BJ (cell line): ENCODE measurements around the gene TMEM150B. TPM values are rescaled to one million over a fixed set of nuclear protein-coding genes. Genes with fewer than 3 reads are reported as not detected.

Source experiments
- CTCF ChIA-PET: fragments of 350-600 bp; formaldehyde crosslinking; extraction: SDS; loops from one replicate; lab custom pipeline; 2021; ENCODE audit warnings: antibody characterized with exemption, inconsistent platforms; lab: Yijun Ruan, JAX
- POLR2A ChIA-PET: fragments of 300-600 bp; sonication (Branson Sonifier 250); formaldehyde crosslinking; extraction: SDS; loops from one replicate; lab custom pipeline; 2021; ENCODE audit warnings: antibody characterized with exemption; lab: Charles Lee
- DNase-seq: peaks from one replicate; pipeline ENCODE4 v3.0.0-alpha.2; 2011; ENCODE audit warnings: low read depth
- H3K27me3 ChIP-seq: 2 replicates; pipeline ENCODE4 v1.6.0; 2011; ENCODE audit warnings: low read length; ENCODE audit not compliant: control insufficient read depth, insufficient read depth
- H3K36me3 ChIP-seq: 2 replicates; pipeline ENCODE4 v1.5.1; 2011; ENCODE audit warnings: low read length; ENCODE audit not compliant: control insufficient read depth, insufficient read depth
- H3K4me3 ChIP-seq: 2 replicates; pipeline ENCODE4 v1.5.1; 2011; ENCODE audit warnings: low read depth, mild to moderate bottlenecking, control low read depth, low read length
- polyA plus RNA-seq: library from polyadenylated mRNA; depleted of rRNA; stranded (reverse); fragments of >200 nt; gene quantifications from 2 replicates; pipeline ENCODE4 v1.2.3, GENCODE V29; 2011
- TF ChIP-seq, protein P1 (sequence below): IDR thresholded peaks from 2 replicates; pipeline ENCODE4 v1.5.1; 2011; ENCODE audit warnings: low read depth, mild to moderate bottlenecking, control low read depth, inconsistent platforms, low read length, moderate library complexity; ENCODE audit not compliant: insufficient read depth

TMEM150B gene
- polyA plus RNA-seq, 1 experiment = not detected

- Histone ChIP-seq H3K27me3 (no peaks in the 10 kb centered on the region), H3K36me3 (no peaks in the 10 kb centered on the region; the same call in 1 of the 2 replicates), H3K4me3 (no peak overlapping the region)
- CTCF ChIA-PET = no interaction called here
- TF ChIP-seq, protein P1, sequence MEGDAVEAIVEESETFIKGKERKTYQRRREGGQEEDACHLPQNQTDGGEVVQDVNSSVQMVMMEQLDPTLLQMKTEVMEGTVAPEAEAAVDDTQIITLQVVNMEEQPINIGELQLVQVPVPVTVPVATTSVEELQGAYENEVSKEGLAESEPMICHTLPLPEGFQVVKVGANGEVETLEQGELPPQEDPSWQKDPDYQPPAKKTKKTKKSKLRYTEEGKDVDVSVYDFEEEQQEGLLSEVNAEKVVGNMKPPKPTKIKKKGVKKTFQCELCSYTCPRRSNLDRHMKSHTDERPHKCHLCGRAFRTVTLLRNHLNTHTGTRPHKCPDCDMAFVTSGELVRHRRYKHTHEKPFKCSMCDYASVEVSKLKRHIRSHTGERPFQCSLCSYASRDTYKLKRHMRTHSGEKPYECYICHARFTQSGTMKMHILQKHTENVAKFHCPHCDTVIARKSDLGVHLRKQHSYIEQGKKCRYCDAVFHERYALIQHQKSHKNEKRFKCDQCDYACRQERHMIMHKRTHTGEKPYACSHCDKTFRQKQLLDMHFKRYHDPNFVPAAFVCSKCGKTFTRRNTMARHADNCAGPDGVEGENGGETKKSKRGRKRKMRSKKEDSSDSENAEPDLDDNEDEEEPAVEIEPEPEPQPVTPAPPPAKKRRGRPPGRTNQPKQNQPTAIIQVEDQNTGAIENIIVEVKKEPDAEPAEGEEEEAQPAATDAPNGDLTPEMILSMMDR = no peak
- no peak for DNase-seq
- POLR2A ChIA-PET = interaction anchor here (1.1 kb wide), 1 partner anchor 27 kb away, joined by 3 read pairs; the partner anchor contains the start of gene KMT5C
Observed at GRCh38 chr19:55366790-55367189, 41.6 kb upstream of the TMEM150B start.

GRCh38 chr19:55365964-55366363 lies 40.8 kb upstream of the TMEM150B start:
- H3K36me3 ChIP-seq = no peaks in the 10 kb centered on the region; the same call in 1 of the 2 replicates
- ChIA-PET POLR2A (interaction anchor here (1.1 kb wide), 1 partner anchor 26 kb away, joined by 3 read pairs; the partner anchor contains the start of gene KMT5C), CTCF (no interaction called here)
- no peak overlapping the region for H3K4me3 ChIP-seq
- no peak for DNase-seq
- TF ChIP-seq, protein P1 = no peak
- no peaks in the 10 kb centered on the region for H3K27me3 ChIP-seq

- POLR2A ChIA-PET = no interaction called here
- no peak overlapping the region for H3K4me3 ChIP-seq
- CTCF ChIA-PET = interaction anchor here (1.2 kb wide), 1 partner anchor 21 kb away, joined by 3 read pairs; no protein-coding TSS in a partner anchor
- DNase-seq = no peak
- no peaks in the 10 kb centered on the region; the same call in 1 of the 2 replicates for H3K36me3 ChIP-seq
- no peaks in the 10 kb centered on the region for H3K27me3 ChIP-seq
- TF ChIP-seq, protein P1 = no peak
Observed at GRCh38 chr19:55365245-55365644, 40.1 kb upstream of the TMEM150B start.

DNA sequence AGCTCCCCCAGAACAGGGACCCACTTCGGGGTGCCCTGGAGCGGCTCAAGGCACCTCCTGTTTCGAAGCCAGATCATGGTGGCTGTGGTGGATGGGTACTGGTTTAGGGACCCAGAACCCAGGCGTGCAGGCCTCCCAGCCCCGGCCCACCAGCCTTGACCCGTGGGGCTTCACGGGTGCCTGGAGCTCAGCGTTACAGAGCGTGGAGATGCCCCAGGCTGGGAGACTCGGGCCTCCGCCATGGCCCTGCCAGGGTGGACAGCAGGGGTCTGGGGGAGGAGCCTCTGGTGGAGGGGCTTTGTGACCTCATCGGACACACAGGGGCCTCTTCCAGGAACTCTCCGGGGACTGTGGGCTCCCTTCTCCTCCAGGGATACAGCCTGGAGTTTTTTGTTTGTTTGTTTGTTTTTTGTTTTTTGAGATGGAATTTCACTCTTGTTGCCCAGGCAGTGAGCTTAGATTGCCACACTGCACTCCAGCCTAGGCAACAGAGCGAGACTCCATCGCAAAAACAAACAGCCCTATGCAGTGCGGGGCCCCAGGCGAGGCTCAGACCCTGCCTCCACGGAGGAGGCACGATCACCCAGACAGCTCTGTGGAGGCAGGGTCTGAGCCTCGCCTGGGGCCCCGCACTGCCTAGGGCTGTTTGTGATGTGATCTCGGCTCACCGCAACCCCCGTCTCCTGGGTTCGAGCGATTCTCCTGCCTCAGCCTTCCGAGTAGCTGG lies 38.0 kb upstream of the TMEM150B start, which contains the start of gene GARIN5B:
TSS of gene GARIN5B (minus strand) at position 271 of the 727 bp plus-strand sequence. CDS start at position 77, 194 bp downstream.
- TF ChIP-seq, protein P1 = no peak
- POLR2A ChIA-PET = interaction anchor here (0.6 kb wide), 1 partner anchor 42 kb away, joined by 6 read pairs; no protein-coding TSS in a partner anchor
- Histone ChIP-seq H3K4me3 (no peak within 1 kb of the TSS), H3K36me3 (no peaks in the 10 kb centered on the region; the same call in 1 of the 2 replicates), H3K27me3 (no peaks in the 10 kb centered on the region)
- CTCF ChIA-PET = interaction anchor here (0.7 kb wide), 1 partner anchor 71 kb away, joined by 3 read pairs; no protein-coding TSS in a partner anchor
- no peak for DNase-seq

GRCh38 chr19:55362174-55362989 lies 37.2 kb upstream of the TMEM150B start:
- no peaks in the 10 kb centered on the region; the same call in 1 of the 2 replicates for H3K36me3 ChIP-seq
- H3K27me3 ChIP-seq = no peaks in the 10 kb centered on the region
- no peak overlapping the region for H3K4me3 ChIP-seq
- POLR2A ChIA-PET = interaction anchor here (0.6 kb wide), 1 partner anchor 43 kb away, joined by 6 read pairs; no protein-coding TSS in a partner anchor
- TF ChIP-seq, protein P1 = no peak
- CTCF ChIA-PET = no interaction called here
- no peak for DNase-seq
